Activated naive CD4-positive, alpha-beta T cell treated with anti-CD3 and anti-CD28 coated beads, Interleukin-2, amount 50 U/mL, for 24 hours (primary cell): ENCODE measurements around the gene MAGEA8.
"Not testable (repeated sequence)": the region's sequence is repeated elsewhere in the genome, so short reads cannot be mapped to it uniquely, and the experiment has no call there.

Source experiments
- H3K27ac Mint-ChIP-seq: one replicate; pipeline ENCODE4 v1.8.0; 2021; ENCODE audit warnings: mild to moderate bottlenecking, mixed read lengths
- H3K27me3 Mint-ChIP-seq: one replicate; pipeline ENCODE4 v1.8.0; 2021; ENCODE audit warnings: mixed read lengths
- H3K36me3 Mint-ChIP-seq: one replicate; pipeline ENCODE4 v1.8.0; 2021; ENCODE audit warnings: mixed read lengths
- H3K4me1 Mint-ChIP-seq: one replicate; pipeline ENCODE4 v1.8.0; 2021; ENCODE audit warnings: mixed read lengths
- H3K4me3 Mint-ChIP-seq: one replicate; pipeline ENCODE4 v1.8.0; 2021; ENCODE audit warnings: mild to moderate bottlenecking, mixed read lengths
- H3K9me3 Mint-ChIP-seq: one replicate; pipeline ENCODE4 v1.8.0; 2021; ENCODE audit warnings: mixed read lengths

Gene MAGEA8

GRCh38 chrX:149881081-149881711 is at the start of gene MAGEA8:
Gene MAGEA8, plus strand, starts transcription at chrX:149881183. Its CDS starts 3,090 bp downstream, at chrX:149884273.
- Mint-ChIP-seq H3K27ac (no peak within 1 kb of the TSS), H3K4me3 (no peak within 1 kb of the TSS), H3K36me3 (no peaks in the 10 kb centered on the region), H3K9me3 (no peaks in the 10 kb centered on the region), H3K27me3 (peaks cover 1% of the 10 kb centered on the region), H3K4me1 (no peaks in the 10 kb centered on the region)

GRCh38 chrX:149831473-149831872 is 49.5 kb upstream of the MAGEA8 start:
- no peak overlapping the region for H3K4me3 Mint-ChIP-seq
- no peaks in the 10 kb centered on the region for H3K27me3 Mint-ChIP-seq
- no peaks in the 10 kb centered on the region for H3K36me3 Mint-ChIP-seq
- H3K4me1 Mint-ChIP-seq = peaks cover 28% of the 10 kb centered on the region
- H3K27ac Mint-ChIP-seq = no peak overlapping the region
- H3K9me3 Mint-ChIP-seq = no peaks in the 10 kb centered on the region

GRCh38 chrX:149836728-149837127 is 44.3 kb upstream of the MAGEA8 start:
- H3K4me1 Mint-ChIP-seq, H3K9me3 Mint-ChIP-seq, H3K4me3 Mint-ChIP-seq, H3K27me3 Mint-ChIP-seq, H3K27ac Mint-ChIP-seq, H3K36me3 Mint-ChIP-seq: not testable (repeated sequence)

GRCh38 chrX:149837167-149837566 is 43.8 kb upstream of the MAGEA8 start:
- Mint-ChIP-seq H3K27me3 (no peaks in the 10 kb centered on the region), H3K36me3 (no peaks in the 10 kb centered on the region), H3K4me3 (no peak overlapping the region), H3K27ac (no peak overlapping the region), H3K9me3 (no peaks in the 10 kb centered on the region), H3K4me1 (peaks cover 6% of the 10 kb centered on the region)

- Mint-ChIP-seq H3K27me3 (no peaks in the 10 kb centered on the region), H3K4me3 (no peak overlapping the region), H3K4me1 (peaks cover 6% of the 10 kb centered on the region), H3K36me3 (no peaks in the 10 kb centered on the region), H3K27ac (no peak overlapping the region), H3K9me3 (no peaks in the 10 kb centered on the region)
Measured at GRCh38 chrX:149837639-149838038, 43.3 kb upstream of the MAGEA8 start.

- no peaks in the 10 kb centered on the region for H3K36me3 Mint-ChIP-seq
- H3K27me3 Mint-ChIP-seq = no peaks in the 10 kb centered on the region
- H3K4me1 Mint-ChIP-seq = peaks cover 6% of the 10 kb centered on the region
- no peak overlapping the region for H3K4me3 Mint-ChIP-seq
- no peaks in the 10 kb centered on the region for H3K9me3 Mint-ChIP-seq
- no peak overlapping the region for H3K27ac Mint-ChIP-seq
Measured at GRCh38 chrX:149841929-149842328, 39.1 kb upstream of the MAGEA8 start.

- no peak overlapping the region for H3K27ac Mint-ChIP-seq
- no peaks in the 10 kb centered on the region for H3K27me3 Mint-ChIP-seq
- no peaks in the 10 kb centered on the region for H3K4me1 Mint-ChIP-seq
- no peaks in the 10 kb centered on the region for H3K36me3 Mint-ChIP-seq
- H3K9me3 Mint-ChIP-seq = no peaks in the 10 kb centered on the region
- H3K4me3 Mint-ChIP-seq = no peak overlapping the region
Measured at GRCh38 chrX:149845385-149845784, 35.6 kb upstream of the MAGEA8 start.

- H3K27me3 Mint-ChIP-seq = no peaks in the 10 kb centered on the region
- no peak overlapping the region for H3K4me3 Mint-ChIP-seq
- no peaks in the 10 kb centered on the region for H3K36me3 Mint-ChIP-seq
- H3K9me3 Mint-ChIP-seq = no peaks in the 10 kb centered on the region
- H3K4me1 Mint-ChIP-seq = no peaks in the 10 kb centered on the region
- no peak overlapping the region for H3K27ac Mint-ChIP-seq
Measured at GRCh38 chrX:149846789-149847188, 34.2 kb upstream of the MAGEA8 start.

- H3K36me3 Mint-ChIP-seq = no peaks in the 10 kb centered on the region
- no peaks in the 10 kb centered on the region for H3K9me3 Mint-ChIP-seq
- no peak overlapping the region for H3K27ac Mint-ChIP-seq
- no peaks in the 10 kb centered on the region for H3K4me1 Mint-ChIP-seq
- no peaks in the 10 kb centered on the region for H3K27me3 Mint-ChIP-seq
- no peak overlapping the region for H3K4me3 Mint-ChIP-seq
Measured at GRCh38 chrX:149848855-149849254, 32.1 kb upstream of the MAGEA8 start.

GRCh38 chrX:149849787-149850186 is 31.2 kb upstream of the MAGEA8 start:
- H3K27me3 Mint-ChIP-seq = no peaks in the 10 kb centered on the region
- H3K27ac Mint-ChIP-seq = no peak overlapping the region
- H3K36me3 Mint-ChIP-seq = no peaks in the 10 kb centered on the region
- H3K4me1 Mint-ChIP-seq = no peaks in the 10 kb centered on the region
- H3K9me3 Mint-ChIP-seq = no peaks in the 10 kb centered on the region
- no peak overlapping the region for H3K4me3 Mint-ChIP-seq

- no peaks in the 10 kb centered on the region for H3K27me3 Mint-ChIP-seq
- H3K36me3 Mint-ChIP-seq = no peaks in the 10 kb centered on the region
- no peaks in the 10 kb centered on the region for H3K4me1 Mint-ChIP-seq
- no peaks in the 10 kb centered on the region for H3K9me3 Mint-ChIP-seq
- no peak overlapping the region for H3K27ac Mint-ChIP-seq
- H3K4me3 Mint-ChIP-seq = no peak overlapping the region
Measured at GRCh38 chrX:149851864-149852263, 29.1 kb upstream of the MAGEA8 start.

- Mint-ChIP-seq H3K36me3 (no peaks in the 10 kb centered on the region), H3K27me3 (no peaks in the 10 kb centered on the region), H3K9me3 (no peaks in the 10 kb centered on the region), H3K4me1 (no peaks in the 10 kb centered on the region), H3K27ac (no peak overlapping the region), H3K4me3 (no peak overlapping the region)
Measured at GRCh38 chrX:149853925-149854324, 27.1 kb upstream of the MAGEA8 start.

GRCh38 chrX:149858592-149858991 is 22.4 kb upstream of the MAGEA8 start:
- peaks cover 5% of the 10 kb centered on the region for H3K27me3 Mint-ChIP-seq
- H3K4me3 Mint-ChIP-seq = no peak overlapping the region
- H3K36me3 Mint-ChIP-seq = peaks cover 2% of the 10 kb centered on the region
- H3K27ac Mint-ChIP-seq = no peak overlapping the region
- H3K4me1 Mint-ChIP-seq = no peaks in the 10 kb centered on the region
- H3K9me3 Mint-ChIP-seq = no peaks in the 10 kb centered on the region

GRCh38 chrX:149860445-149860844 is 20.5 kb upstream of the MAGEA8 start:
- Mint-ChIP-seq H3K4me1 (no peaks in the 10 kb centered on the region), H3K4me3 (no peak overlapping the region), H3K27me3 (peaks cover 5% of the 10 kb centered on the region), H3K9me3 (no peaks in the 10 kb centered on the region), H3K27ac (no peak overlapping the region), H3K36me3 (peaks cover 2% of the 10 kb centered on the region)

GRCh38 chrX:149865390-149865789 is 15.6 kb upstream of the MAGEA8 start:
- Mint-ChIP-seq H3K27me3 (peaks cover 1% of the 10 kb centered on the region), H3K9me3 (no peaks in the 10 kb centered on the region), H3K4me3 (no peak overlapping the region), H3K4me1 (no peaks in the 10 kb centered on the region), H3K27ac (no peak overlapping the region), H3K36me3 (no peaks in the 10 kb centered on the region)

GRCh38 chrX:149867488-149867887 is 13.5 kb upstream of the MAGEA8 start:
- Mint-ChIP-seq H3K4me1 (no peaks in the 10 kb centered on the region), H3K9me3 (no peaks in the 10 kb centered on the region), H3K36me3 (no peaks in the 10 kb centered on the region), H3K27me3 (peaks cover 1% of the 10 kb centered on the region), H3K4me3 (no peak overlapping the region), H3K27ac (no peak overlapping the region)

GRCh38 chrX:149870840-149871239 is 10.1 kb upstream of the MAGEA8 start:
- Mint-ChIP-seq H3K4me1 (no peaks in the 10 kb centered on the region), H3K36me3 (no peaks in the 10 kb centered on the region), H3K27me3 (no peaks in the 10 kb centered on the region), H3K27ac (no peak overlapping the region), H3K4me3 (no peak overlapping the region), H3K9me3 (no peaks in the 10 kb centered on the region)
